ENCODE measurements around the gene ELOVL6. TPM values are rescaled to one million over a fixed set of nuclear protein-coding genes. Genes with fewer than 3 reads are reported as not detected.
A peak's percentile ranks its signal among the peaks of the same experiment; 100 is the strongest.

Gene ELOVL6
- total and polyA plus RNA-seq, 10 donors = 0.58 to 4.5 (median 3.3) TPM

- Histone ChIP-seq H3K27ac (no peak overlapping the region), H3K9me3 (no peaks in the 10 kb centered on the region), H3K4me3 (no peak overlapping the region), H3K4me1 (peaks cover 0 to 11% (median 6%) of the 10 kb centered on the region in 6 donors), H3K27me3 (replicated peaks in 1 of 7) (no peaks in the 10 kb centered on the region), H3K36me3 (no peaks in the 10 kb centered on the region)
- DNase-seq = no peak
- intact Hi-C loops (cut with DNase I; ENCODE audit: low total_unique reads) = no loop called here
- WGBS, 5 donors = 51 to 78% (median 55%) methylated on average over 3 of the region's 3 CpGs
- TF ChIP-seq POLR2AphosphoS5 (IDR thresholded peaks at IDR 0.05) = no peak
- TF ChIP-seq POLR2A (IDR thresholded peaks at IDR 0.05) = no peak
- TF ChIP-seq CTCF (IDR thresholded peaks at IDR 0.05 in 8 of 11, conservative IDR thresholded peaks at IDR 0.05 in 3 of 11) = no peak
Observed at GRCh38 chr4:110055158-110055768, 143.2 kb downstream of the ELOVL6 start.

- TF ChIP-seq CTCF (IDR thresholded peaks at IDR 0.05 in 8 of 11, conservative IDR thresholded peaks at IDR 0.05 in 3 of 11) (peak; percentile 33 to 80 (median 65)), POLR2A (IDR thresholded peaks at IDR 0.05) (no peak)
- no peak for DNase-seq
- intact Hi-C loops (cut with DNase I; ENCODE audit: low total_unique reads) = loop anchor here (5.0 kb wide), 2 partner anchors 147 to 162 kb away; partner anchors contain the start of gene ELOVL6
Observed at GRCh38 chr4:110049951-110050925, 148.2 kb downstream of the ELOVL6 start.

GRCh38 chr4:110046588-110047049 is 151.8 kb downstream of the ELOVL6 start:
- Histone ChIP-seq H3K9me3 (no peaks in the 10 kb centered on the region), H3K27me3 (replicated peaks in 1 of 7) (peaks cover 0 to 20% (median 0%) of the 10 kb centered on the region in 7 donors), H3K27ac (no peak overlapping the region), H3K36me3 (no peaks in the 10 kb centered on the region), H3K4me3 (no peak overlapping the region), H3K4me1 (no peaks in the 10 kb centered on the region)
- DNase-seq = no peak
- TF ChIP-seq POLR2A (IDR thresholded peaks at IDR 0.05) (no peak), POLR2AphosphoS5 (IDR thresholded peaks at IDR 0.05) (no peak), CTCF (IDR thresholded peaks at IDR 0.05 in 8 of 11, conservative IDR thresholded peaks at IDR 0.05 in 3 of 11) (no peak)
- intact Hi-C loops (cut with DNase I; ENCODE audit: low total_unique reads) = no loop called here
- WGBS, 5 donors = 87 to 98% (median 91%) methylated on average over 5 of the region's 5 CpGs

More at GRCh38 chr4:110049951-110050925, 148.2 kb downstream of the ELOVL6 start:
- no peaks in the 10 kb centered on the region for H3K4me1 ChIP-seq
- H3K36me3 ChIP-seq = no peaks in the 10 kb centered on the region
- H3K27ac ChIP-seq = no peak overlapping the region
- 67 to 81% (median 69%) methylated on average over 9 of the region's 9 CpGs for WGBS, 5 donors
- no peak overlapping the region for H3K4me3 ChIP-seq
- H3K9me3 ChIP-seq = no peaks in the 10 kb centered on the region
- H3K27me3 ChIP-seq (replicated peaks in 1 of 7) = no peaks in the 10 kb centered on the region

Data from spleen (tissue), 11 donors.